Endothelial cell of umbilical vein (primary cell): ENCODE data around the gene DLGAP1. TPM values are rescaled to one million over a fixed set of nuclear protein-coding genes. Genes with fewer than 3 reads are reported as not detected.

ENCODE experiments used
- BruUV-seq: library from RNA; stranded (reverse); fragments of 400-500 nt; replicated peaks from 2 replicates; lab custom pipeline; 2021; lab: Mats Ljungman, UMichigan
- CTCF ChIA-PET: fragments of 300-600, 350-600 bp; sonication (Branson Sonifier 250); formaldehyde crosslinking; loops from one replicate; lab custom pipeline; 2021; ENCODE audit warnings: antibody characterized with exemption, inconsistent platforms; lab: Charles Lee
- POLR2A ChIA-PET: fragments of 300-600, 350-600 bp; sonication (Branson Sonifier 250); formaldehyde crosslinking; loops from one replicate; lab custom pipeline; 2021; ENCODE audit warnings: antibody characterized with exemption, inconsistent platforms; lab: Charles Lee
- DNase-seq: peaks from one replicate; pipeline ENCODE4 v3.0.0-alpha.2; 2011; ENCODE audit warnings: low read depth, low spot score
- FAIRE-seq: peaks from 2 replicates; lab custom pipeline; 2011; peaks lifted over from hg19 to GRCh38; lab: Jason Lieb, UNC
- H2AFZ ChIP-seq: 2 replicates; pipeline ENCODE4 v1.6.0; 2012; ENCODE audit warnings: low read depth, low read length, control low read depth, inconsistent platforms
- H3K27ac ChIP-seq: 2 replicates; pipeline ENCODE4 v1.5.1; 2011; ENCODE audit warnings: low read depth, mild to moderate bottlenecking, control low read depth, low read length, moderate library complexity; ENCODE audit not compliant: insufficient read depth
- H3K27me3 ChIP-seq, 2 experiments: 2 replicates each; pipeline versions ENCODE4 v1.6.0 to v1.6.1; 2011; ENCODE audit warnings: low read length in 2 of 2, mixed read lengths in 1 of 2; ENCODE audit not compliant: control insufficient read depth in 2 of 2, insufficient read depth in 2 of 2
- H3K36me3 ChIP-seq, 2 experiments: 2 replicates in 1 of 2; 3 replicates in 1 of 2; pipeline ENCODE4 v1.5.1; 2011; ENCODE audit warnings: low read length in 2 of 2, mild to moderate bottlenecking in 1 of 2, moderate library complexity in 1 of 2; ENCODE audit not compliant: control insufficient read depth in 2 of 2, insufficient read depth in 2 of 2; ENCODE audit errors: extremely low read depth in 1 of 2
- H3K4me1 ChIP-seq: 3 replicates; pipeline ENCODE4 v1.5.1; 2011; ENCODE audit warnings: mild to moderate bottlenecking, low read length; ENCODE audit not compliant: control insufficient read depth, insufficient read depth; ENCODE audit errors: extremely low read depth
- H3K4me2 ChIP-seq: 2 replicates; pipeline ENCODE4 v1.6.1; 2011; ENCODE audit warnings: low read length, control low read depth, mixed read lengths; ENCODE audit not compliant: insufficient read depth
- H3K4me3 ChIP-seq, 3 experiments: fragments of 200-600 bp in 1 of 3; sonication (generic), shearing (Covaris generic) in 1 of 3; replicated peaks in 1 of 3; 2 replicates each; pipeline ENCODE4 v1.5.1; 2011 to 2016; ENCODE audit warnings: control low read depth in 3 of 3, low read length in 3 of 3, mild to moderate bottlenecking in 2 of 3, inconsistent platforms in 1 of 3, low read depth in 1 of 3, moderate library complexity in 1 of 3; ENCODE audit not compliant: insufficient read depth in 1 of 3
- H3K79me2 ChIP-seq: 2 replicates; pipeline ENCODE4 v1.6.0; 2012; ENCODE audit warnings: low read length, inconsistent platforms; ENCODE audit not compliant: control insufficient read depth, insufficient read depth
- H3K9ac ChIP-seq: replicated peaks from 2 replicates; pipeline ENCODE3; 2011; ENCODE audit warnings: low read length, control low read depth; ENCODE audit not compliant: insufficient read depth; ENCODE audit errors: extremely low read depth
- H3K9me1 ChIP-seq: replicated peaks from 3 replicates; pipeline ENCODE4 v1.6.0; 2011; ENCODE audit warnings: mild to moderate bottlenecking, low read length; ENCODE audit not compliant: control insufficient read depth, insufficient read depth; ENCODE audit errors: extremely low read depth
- H3K9me3 ChIP-seq: replicated peaks from 2 replicates; pipeline ENCODE4 v1.5.1; 2012; ENCODE audit warnings: low read length, inconsistent platforms; ENCODE audit not compliant: control insufficient read depth, insufficient read depth
- H4K20me1 ChIP-seq: replicated peaks from 2 replicates; pipeline ENCODE3; 2011; ENCODE audit warnings: mild to moderate bottlenecking, low read length; ENCODE audit not compliant: control insufficient read depth, insufficient read depth; ENCODE audit errors: extremely low read depth
- EZH2 ChIP-seq: IDR thresholded peaks from 2 replicates; pipeline ENCODE4 v1.6.1; 2012; ENCODE audit warnings: borderline replicate concordance, low read depth, mild to moderate bottlenecking, moderate library complexity, low read length, inconsistent platforms; ENCODE audit not compliant: severe bottlenecking
- FOS ChIP-seq: IDR thresholded peaks from 2 replicates; pipeline ENCODE4 v1.6.1; 2011; ENCODE audit warnings: mild to moderate bottlenecking, low read length, moderate library complexity, borderline replicate concordance; ENCODE audit not compliant: insufficient read depth
- GATA2 ChIP-seq: IDR thresholded peaks from 2 replicates; pipeline ENCODE4 v1.7.0; 2011; ENCODE audit warnings: low read depth, mild to moderate bottlenecking, moderate library complexity, mixed read lengths, low read length; ENCODE audit not compliant: insufficient read length, insufficient read depth
- JUN ChIP-seq: IDR thresholded peaks from 2 replicates; pipeline ENCODE4 v1.6.1; 2011; ENCODE audit warnings: borderline replicate concordance, low read depth; ENCODE audit not compliant: insufficient read length, insufficient read depth
- MYC ChIP-seq: IDR thresholded peaks from one replicate; pipeline ENCODE4 v1.6.1; 2011; ENCODE audit warnings: mild to moderate bottlenecking, low read depth, low read length
- POLR2A ChIP-seq: IDR thresholded peaks from 2 replicates; pipeline ENCODE4 v1.6.1; 2012; ENCODE audit warnings: low read depth, mild to moderate bottlenecking, control low read depth, low read length
- POLR2AphosphoS5 ChIP-seq: IDR thresholded peaks from 2 replicates; pipeline ENCODE4 v1.6.1; 2012; ENCODE audit warnings: low read depth, mild to moderate bottlenecking, control low read depth, low read length, moderate library complexity; ENCODE audit not compliant: insufficient read depth
- dilution Hi-C: fragments of 300-500 bp; cut with MboI; formaldehyde crosslinking; loops from one replicate; pipeline ENCODE4 v1.15.0; 2019; ENCODE audit warnings: low sequenced_read_pairs; ENCODE audit not compliant: extremely low pct_ligation_motif_present
- intact Hi-C: fragments of 100-400 bp; cut with micrococcal nuclease; formaldehyde crosslinking; loops from one replicate; pipeline ENCODE4 v1.10.0; 2022
- polyA plus RNA-seq, 4 experiments: library from polyadenylated mRNA; depleted of rRNA in 3 of 4; stranded (reverse) in 3 of 4; unstranded in 1 of 4; fragments of >200 nt; gene quantifications; 2 replicates each; pipeline versions ENCODE4 v1.2.1 to v1.2.3, GENCODE V29; 2011 to 2012; ENCODE audit warnings: missing spikeins in 1 of 4
- total RNA-seq: library from RNA; stranded (reverse); gene quantifications from 2 replicates; pipeline ENCODE4 v1.2.3, GENCODE V29; 2021
- TF ChIP-seq, protein P1 (sequence below), 2 donors: IDR thresholded peaks; 1 replicate in 1 of 2; 2 replicates in 1 of 2; pipeline ENCODE4 v1.5.1; 2011; ENCODE audit warnings: low read length in 2 of 2, mild to moderate bottlenecking in 2 of 2, moderate library complexity in 2 of 2, control low read depth in 1 of 2, inconsistent platforms in 1 of 2, low read depth in 1 of 2; ENCODE audit not compliant: insufficient read depth in 1 of 2; ENCODE audit errors: extremely low read depth in 1 of 2
- TF ChIP-seq, protein P2 (sequence below): IDR thresholded peaks from 2 replicates; pipeline ENCODE4 v1.6.1; 2011; ENCODE audit not compliant: insufficient read depth, insufficient read length

Gene DLGAP1
- total and polyA plus RNA-seq, 2 donors (not counting 3 experiments of a cell fraction or from before 2014, with no cell fraction given): 0.04 TPM; not detected in 1

DNA sequence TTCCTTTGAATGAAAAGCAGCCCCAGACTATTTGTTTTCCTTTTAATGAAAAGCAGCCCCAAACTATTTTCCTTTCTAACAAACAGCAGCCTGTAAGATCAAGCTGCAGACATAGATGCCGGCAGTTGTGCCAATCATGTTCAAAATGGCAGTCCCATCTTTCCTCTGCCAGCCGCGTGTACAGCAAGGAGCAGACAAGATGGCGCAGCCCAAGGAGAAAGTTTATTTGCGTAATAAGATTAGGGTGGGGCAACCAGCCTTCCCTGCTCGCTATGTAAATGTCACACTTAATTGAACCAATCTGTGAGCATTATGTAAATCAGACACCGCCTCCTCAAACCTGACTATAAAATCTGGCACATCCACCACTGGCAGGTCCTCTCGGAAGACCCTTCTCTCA lies 779.1 kb downstream of the DLGAP1 start:
- dilution Hi-C loops: no loop called here
- POLR2A ChIA-PET: no interaction called here

More for the DNA sequence above, 779.1 kb downstream of the DLGAP1 start:
- H3K4me3 ChIP-seq: no peak overlapping the region
- intact Hi-C loops: no loop called here
- no peak overlapping the region for H3K27ac ChIP-seq
- no peak overlapping the region for H3K9ac ChIP-seq
- H3K9me3 ChIP-seq: no peaks in the 10 kb centered on the region
- no TSS peak for BruUV-seq
- no peaks in the 10 kb centered on the region for H3K36me3 ChIP-seq
- DNase-seq (no peak), FAIRE-seq (no peak)
- CTCF ChIA-PET: interaction anchor here (1.1 to 3.1 kb wide), 3 partner anchors 10 to 323 kb away, joined by 3 to 20 read pairs (median 4); no protein-coding TSS in a partner anchor
- no peak overlapping the region for H2AFZ ChIP-seq
- TF ChIP-seq POLR2A (no peak), MYC (no peak), EZH2 (no peak), GATA2 (no peak), FOS (no peak), POLR2AphosphoS5 (no peak), JUN (no peak)
- TF ChIP-seq, protein P1, sequence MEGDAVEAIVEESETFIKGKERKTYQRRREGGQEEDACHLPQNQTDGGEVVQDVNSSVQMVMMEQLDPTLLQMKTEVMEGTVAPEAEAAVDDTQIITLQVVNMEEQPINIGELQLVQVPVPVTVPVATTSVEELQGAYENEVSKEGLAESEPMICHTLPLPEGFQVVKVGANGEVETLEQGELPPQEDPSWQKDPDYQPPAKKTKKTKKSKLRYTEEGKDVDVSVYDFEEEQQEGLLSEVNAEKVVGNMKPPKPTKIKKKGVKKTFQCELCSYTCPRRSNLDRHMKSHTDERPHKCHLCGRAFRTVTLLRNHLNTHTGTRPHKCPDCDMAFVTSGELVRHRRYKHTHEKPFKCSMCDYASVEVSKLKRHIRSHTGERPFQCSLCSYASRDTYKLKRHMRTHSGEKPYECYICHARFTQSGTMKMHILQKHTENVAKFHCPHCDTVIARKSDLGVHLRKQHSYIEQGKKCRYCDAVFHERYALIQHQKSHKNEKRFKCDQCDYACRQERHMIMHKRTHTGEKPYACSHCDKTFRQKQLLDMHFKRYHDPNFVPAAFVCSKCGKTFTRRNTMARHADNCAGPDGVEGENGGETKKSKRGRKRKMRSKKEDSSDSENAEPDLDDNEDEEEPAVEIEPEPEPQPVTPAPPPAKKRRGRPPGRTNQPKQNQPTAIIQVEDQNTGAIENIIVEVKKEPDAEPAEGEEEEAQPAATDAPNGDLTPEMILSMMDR (IDR thresholded peaks at IDR 0.05; ENCODE audit: extremely low read depth in 1 of 2, insufficient read depth in 1 of 2, low read depth in 1 of 2, low read length in 2 of 2): no peak
- TF ChIP-seq, protein P2, sequence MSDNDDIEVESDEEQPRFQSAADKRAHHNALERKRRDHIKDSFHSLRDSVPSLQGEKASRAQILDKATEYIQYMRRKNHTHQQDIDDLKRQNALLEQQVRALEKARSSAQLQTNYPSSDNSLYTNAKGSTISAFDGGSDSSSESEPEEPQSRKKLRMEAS: no peak
- H3K79me2 ChIP-seq: no peaks in the 10 kb centered on the region
- H4K20me1 ChIP-seq: no peaks in the 10 kb centered on the region
- H3K9me1 ChIP-seq: no peaks in the 10 kb centered on the region
- no peaks in the 10 kb centered on the region for H3K4me1 ChIP-seq
- no peaks in the 10 kb centered on the region for H3K27me3 ChIP-seq
- no peak overlapping the region for H3K4me2 ChIP-seq
